HepG2 (cell line): ENCODE measurements around the gene PC. TPM values are rescaled to one million over a fixed set of nuclear protein-coding genes. Genes with fewer than 3 reads are reported as not detected.

Experiments used
- DMTF1 ChIP-seq: sonication (generic); formaldehyde crosslinking; IDR thresholded peaks from 2 replicates; pipeline ENCODE4 v1.4.0; 2020; ENCODE audit warnings: mild to moderate bottlenecking, missing genetic modification reagents
- HMGA1 ChIP-seq: sonication (generic); formaldehyde crosslinking; conservative IDR thresholded peaks from 2 replicates; pipeline ENCODE4 v1.4.0; 2020; ENCODE audit warnings: missing genetic modification reagents
- HMGXB4 ChIP-seq, 2 experiments: sonication (generic) in 1 of 2; formaldehyde crosslinking in 1 of 2; IDR thresholded peaks; 2 replicates each; pipeline versions ENCODE4 v1.4.0 to v1.6.1; 2018 to 2020; ENCODE audit warnings: missing genetic modification reagents in 2 of 2, borderline replicate concordance in 1 of 2, low read depth in 1 of 2, mild to moderate bottlenecking in 1 of 2, missing biosample characterization in 1 of 2
- NFIC ChIP-seq: IDR thresholded peaks from 2 replicates; pipeline ENCODE4 v1.6.1; 2012; ENCODE audit warnings: mild to moderate bottlenecking, low read length, inconsistent platforms
- SAP130 ChIP-seq: IDR thresholded peaks from 2 replicates; pipeline ENCODE4 v1.6.1; 2016; ENCODE audit warnings: low read depth
- SOX5 ChIP-seq: IDR thresholded peaks from 2 replicates; pipeline ENCODE4 v1.6.1; 2016; ENCODE audit warnings: borderline replicate concordance
- WIZ ChIP-seq: sonication (generic); formaldehyde crosslinking; IDR thresholded peaks from 2 replicates; pipeline ENCODE4 v1.5.1; 2020; ENCODE audit warnings: mild to moderate bottlenecking, missing genetic modification reagents
- polyA plus RNA-seq, 8 experiments: library from polyadenylated mRNA; depleted of rRNA in 3 of 8; stranded (reverse) in 7 of 8; unstranded in 1 of 8; fragments of >200 nt; fragmentation: Illumina TruSeq in 4 of 8; extraction: Trizol in 4 of 8; gene quantifications; 2 replicates each; pipeline versions ENCODE4 v1.2.1 to v1.2.3, GENCODE V29; 2011 to 2016; ENCODE audit warnings: low read depth in 4 of 8, missing spikeins in 1 of 8, mixed read lengths in 1 of 8; ENCODE audit not compliant: insufficient read depth in 1 of 8
- total RNA-seq, 5 experiments: library from RNA; depleted of rRNA; stranded (reverse); fragments of >200 nt; fragmentation: Illumina TruSeq; extraction: Trizol; gene quantifications; 2 replicates each; pipeline ENCODE4 v1.2.3, GENCODE V29; 2016; ENCODE audit warnings: low read depth in 1 of 5
- TF ChIP-seq, protein P1 (sequence below): sonication (generic); formaldehyde crosslinking; IDR thresholded peaks from 2 replicates; pipeline ENCODE4 v1.4.0; 2020; ENCODE audit warnings: missing genetic modification reagents, borderline replicate concordance
- TF ChIP-seq, protein P2 (sequence below): sonication (generic); formaldehyde crosslinking; IDR thresholded peaks from 2 replicates; pipeline ENCODE4 v1.5.1; 2020; ENCODE audit warnings: missing genetic modification reagents, mild to moderate bottlenecking, borderline replicate concordance
- TF ChIP-seq, protein P3 (sequence below): sonication (generic); formaldehyde crosslinking; IDR thresholded peaks from 2 replicates; pipeline ENCODE4 v1.4.0; 2020; ENCODE audit warnings: missing genetic modification reagents

The PC gene
- total and polyA plus RNA-seq, 2 of the 13 experiments (the other 11 are each of a cell fraction or from before 2014, with no cell fraction given), result 29.0 to 39.0 TPM

DNA sequence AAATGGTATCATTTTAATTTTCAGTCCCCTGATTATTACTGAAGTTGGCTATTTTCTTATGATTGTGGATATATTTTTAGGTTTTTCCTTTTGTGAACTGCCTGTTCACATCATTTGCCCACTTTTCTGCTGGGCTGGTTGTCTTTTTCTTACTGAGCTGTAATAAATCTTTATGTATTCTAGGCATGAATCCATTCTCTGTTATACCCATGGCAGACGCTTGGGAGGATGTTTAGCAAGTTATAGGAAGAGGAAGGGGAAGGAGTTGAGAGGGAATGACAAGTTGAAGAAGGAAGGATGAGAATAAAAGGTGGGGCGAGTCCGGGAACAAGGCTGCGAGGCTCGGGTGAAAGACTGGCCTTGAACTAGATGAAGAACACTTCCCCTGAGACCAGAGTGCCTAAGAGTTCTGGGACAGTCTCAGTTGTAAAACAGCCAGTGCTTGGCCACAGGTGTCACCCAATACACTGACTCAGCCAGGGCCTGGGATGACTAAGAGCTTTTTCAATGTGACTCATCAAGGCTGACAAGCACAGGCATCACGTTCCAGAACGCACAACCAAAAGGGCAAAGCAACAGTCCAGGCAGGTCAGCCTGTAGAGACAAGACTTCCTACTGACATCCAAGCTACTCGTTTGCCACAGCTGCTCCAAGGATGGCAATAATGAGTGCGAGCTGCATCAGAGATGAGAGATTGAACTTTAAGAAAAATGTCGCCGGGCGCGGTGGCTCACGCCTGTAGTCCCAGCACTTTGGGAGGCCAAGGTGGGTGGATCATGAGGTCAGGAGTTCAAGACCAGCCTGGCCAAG lies 66.1 kb downstream of the PC start (continued):
- TF ChIP-seq, protein P1, sequence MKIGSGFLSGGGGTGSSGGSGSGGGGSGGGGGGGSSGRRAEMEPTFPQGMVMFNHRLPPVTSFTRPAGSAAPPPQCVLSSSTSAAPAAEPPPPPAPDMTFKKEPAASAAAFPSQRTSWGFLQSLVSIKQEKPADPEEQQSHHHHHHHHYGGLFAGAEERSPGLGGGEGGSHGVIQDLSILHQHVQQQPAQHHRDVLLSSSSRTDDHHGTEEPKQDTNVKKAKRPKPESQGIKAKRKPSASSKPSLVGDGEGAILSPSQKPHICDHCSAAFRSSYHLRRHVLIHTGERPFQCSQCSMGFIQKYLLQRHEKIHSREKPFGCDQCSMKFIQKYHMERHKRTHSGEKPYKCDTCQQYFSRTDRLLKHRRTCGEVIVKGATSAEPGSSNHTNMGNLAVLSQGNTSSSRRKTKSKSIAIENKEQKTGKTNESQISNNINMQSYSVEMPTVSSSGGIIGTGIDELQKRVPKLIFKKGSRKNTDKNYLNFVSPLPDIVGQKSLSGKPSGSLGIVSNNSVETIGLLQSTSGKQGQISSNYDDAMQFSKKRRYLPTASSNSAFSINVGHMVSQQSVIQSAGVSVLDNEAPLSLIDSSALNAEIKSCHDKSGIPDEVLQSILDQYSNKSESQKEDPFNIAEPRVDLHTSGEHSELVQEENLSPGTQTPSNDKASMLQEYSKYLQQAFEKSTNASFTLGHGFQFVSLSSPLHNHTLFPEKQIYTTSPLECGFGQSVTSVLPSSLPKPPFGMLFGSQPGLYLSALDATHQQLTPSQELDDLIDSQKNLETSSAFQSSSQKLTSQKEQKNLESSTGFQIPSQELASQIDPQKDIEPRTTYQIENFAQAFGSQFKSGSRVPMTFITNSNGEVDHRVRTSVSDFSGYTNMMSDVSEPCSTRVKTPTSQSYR, result no peak
- TF ChIP-seq, protein P2, sequence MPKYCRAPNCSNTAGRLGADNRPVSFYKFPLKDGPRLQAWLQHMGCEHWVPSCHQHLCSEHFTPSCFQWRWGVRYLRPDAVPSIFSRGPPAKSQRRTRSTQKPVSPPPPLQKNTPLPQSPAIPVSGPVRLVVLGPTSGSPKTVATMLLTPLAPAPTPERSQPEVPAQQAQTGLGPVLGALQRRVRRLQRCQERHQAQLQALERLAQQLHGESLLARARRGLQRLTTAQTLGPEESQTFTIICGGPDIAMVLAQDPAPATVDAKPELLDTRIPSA (CRISPR knock-in tag), result no peak
- TF ChIP-seq HMGXB4 (CRISPR knock-in tag; IDR thresholded peaks at IDR 0.05; ENCODE audit: borderline replicate concordance in 1 of 2, low read depth in 1 of 2) (no peak), NFIC (no peak), SAP130 (CRISPR knock-in tag) (peak; percentile 97), WIZ (CRISPR knock-in tag) (no peak), HMGA1 (no peak), DMTF1 (no peak), SOX5 (CRISPR knock-in tag) (peak; percentile 62; the same call in 1 of the 2 replicates)
- TF ChIP-seq, protein P3, sequence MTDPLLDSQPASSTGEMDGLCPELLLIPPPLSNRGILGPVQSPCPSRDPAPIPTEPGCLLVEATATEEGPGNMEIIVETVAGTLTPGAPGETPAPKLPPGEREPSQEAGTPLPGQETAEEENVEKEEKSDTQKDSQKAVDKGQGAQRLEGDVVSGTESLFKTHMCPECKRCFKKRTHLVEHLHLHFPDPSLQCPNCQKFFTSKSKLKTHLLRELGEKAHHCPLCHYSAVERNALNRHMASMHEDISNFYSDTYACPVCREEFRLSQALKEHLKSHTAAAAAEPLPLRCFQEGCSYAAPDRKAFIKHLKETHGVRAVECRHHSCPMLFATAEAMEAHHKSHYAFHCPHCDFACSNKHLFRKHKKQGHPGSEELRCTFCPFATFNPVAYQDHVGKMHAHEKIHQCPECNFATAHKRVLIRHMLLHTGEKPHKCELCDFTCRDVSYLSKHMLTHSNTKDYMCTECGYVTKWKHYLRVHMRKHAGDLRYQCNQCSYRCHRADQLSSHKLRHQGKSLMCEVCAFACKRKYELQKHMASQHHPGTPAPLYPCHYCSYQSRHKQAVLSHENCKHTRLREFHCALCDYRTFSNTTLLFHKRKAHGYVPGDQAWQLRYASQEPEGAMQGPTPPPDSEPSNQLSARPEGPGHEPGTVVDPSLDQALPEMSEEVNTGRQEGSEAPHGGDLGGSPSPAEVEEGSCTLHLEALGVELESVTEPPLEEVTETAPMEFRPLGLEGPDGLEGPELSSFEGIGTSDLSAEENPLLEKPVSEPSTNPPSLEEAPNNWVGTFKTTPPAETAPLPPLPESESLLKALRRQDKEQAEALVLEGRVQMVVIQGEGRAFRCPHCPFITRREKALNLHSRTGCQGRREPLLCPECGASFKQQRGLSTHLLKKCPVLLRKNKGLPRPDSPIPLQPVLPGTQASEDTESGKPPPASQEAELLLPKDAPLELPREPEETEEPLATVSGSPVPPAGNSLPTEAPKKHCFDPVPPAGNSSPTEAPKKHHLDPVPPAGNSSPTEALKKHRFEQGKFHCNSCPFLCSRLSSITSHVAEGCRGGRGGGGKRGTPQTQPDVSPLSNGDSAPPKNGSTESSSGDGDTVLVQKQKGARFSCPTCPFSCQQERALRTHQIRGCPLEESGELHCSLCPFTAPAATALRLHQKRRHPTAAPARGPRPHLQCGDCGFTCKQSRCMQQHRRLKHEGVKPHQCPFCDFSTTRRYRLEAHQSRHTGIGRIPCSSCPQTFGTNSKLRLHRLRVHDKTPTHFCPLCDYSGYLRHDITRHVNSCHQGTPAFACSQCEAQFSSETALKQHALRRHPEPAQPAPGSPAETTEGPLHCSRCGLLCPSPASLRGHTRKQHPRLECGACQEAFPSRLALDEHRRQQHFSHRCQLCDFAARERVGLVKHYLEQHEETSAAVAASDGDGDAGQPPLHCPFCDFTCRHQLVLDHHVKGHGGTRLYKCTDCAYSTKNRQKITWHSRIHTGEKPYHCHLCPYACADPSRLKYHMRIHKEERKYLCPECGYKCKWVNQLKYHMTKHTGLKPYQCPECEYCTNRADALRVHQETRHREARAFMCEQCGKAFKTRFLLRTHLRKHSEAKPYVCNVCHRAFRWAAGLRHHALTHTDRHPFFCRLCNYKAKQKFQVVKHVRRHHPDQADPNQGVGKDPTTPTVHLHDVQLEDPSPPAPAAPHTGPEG (CRISPR knock-in tag), result no peak
- TF ChIP-seq, all 625 proteins: peak for 101
